ENCODE results near the gene SLC25A20.

DNA sequence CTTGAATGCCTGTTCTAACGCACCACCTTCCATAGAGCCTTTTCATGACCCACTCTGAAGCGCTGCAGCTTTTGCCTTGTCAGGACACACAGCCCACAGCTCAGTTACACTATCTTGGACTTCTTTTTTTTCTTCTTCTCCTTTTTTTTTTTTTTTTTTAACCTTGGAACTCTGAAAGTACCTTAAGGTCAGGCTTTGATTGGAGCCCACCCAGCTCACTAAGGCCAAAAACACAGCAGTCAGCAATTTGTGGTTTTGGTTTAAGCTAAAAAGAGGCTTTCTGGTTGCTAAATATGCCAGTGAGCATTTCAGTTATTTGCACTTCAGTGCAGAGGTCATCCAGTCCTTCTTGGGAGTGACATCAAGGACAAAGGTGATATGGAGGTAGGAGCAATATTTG is 1.7 kb downstream of the SLC25A20 start:
- TF ChIP-seq, protein P1, sequence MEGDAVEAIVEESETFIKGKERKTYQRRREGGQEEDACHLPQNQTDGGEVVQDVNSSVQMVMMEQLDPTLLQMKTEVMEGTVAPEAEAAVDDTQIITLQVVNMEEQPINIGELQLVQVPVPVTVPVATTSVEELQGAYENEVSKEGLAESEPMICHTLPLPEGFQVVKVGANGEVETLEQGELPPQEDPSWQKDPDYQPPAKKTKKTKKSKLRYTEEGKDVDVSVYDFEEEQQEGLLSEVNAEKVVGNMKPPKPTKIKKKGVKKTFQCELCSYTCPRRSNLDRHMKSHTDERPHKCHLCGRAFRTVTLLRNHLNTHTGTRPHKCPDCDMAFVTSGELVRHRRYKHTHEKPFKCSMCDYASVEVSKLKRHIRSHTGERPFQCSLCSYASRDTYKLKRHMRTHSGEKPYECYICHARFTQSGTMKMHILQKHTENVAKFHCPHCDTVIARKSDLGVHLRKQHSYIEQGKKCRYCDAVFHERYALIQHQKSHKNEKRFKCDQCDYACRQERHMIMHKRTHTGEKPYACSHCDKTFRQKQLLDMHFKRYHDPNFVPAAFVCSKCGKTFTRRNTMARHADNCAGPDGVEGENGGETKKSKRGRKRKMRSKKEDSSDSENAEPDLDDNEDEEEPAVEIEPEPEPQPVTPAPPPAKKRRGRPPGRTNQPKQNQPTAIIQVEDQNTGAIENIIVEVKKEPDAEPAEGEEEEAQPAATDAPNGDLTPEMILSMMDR (IDR thresholded peaks at IDR 0.05 in 4 of 5, conservative IDR thresholded peaks at IDR 0.05 in 1 of 5): no peak
- no peak for TF ChIP-seq POLR2A (IDR thresholded peaks at IDR 0.05)

Measured in gastrocnemius medialis (tissue), 4 donors.